HG03342 (cell line): Measurements from ENCODE around the gene PARP4.
"Not testable (repeated sequence)": the region's sequence is repeated elsewhere in the genome, so short reads cannot be mapped to it uniquely, and the experiment has no call there.

Experiments
- ATAC-seq: cut with Tn5 transposase; IDR thresholded peaks from one replicate; pipeline ENCODE4 v1.9.1; 2021; ENCODE audit warnings: mild to moderate bottlenecking, moderate library complexity; ENCODE audit not compliant: unreplicated experiment

Gene PARP4

DNA sequence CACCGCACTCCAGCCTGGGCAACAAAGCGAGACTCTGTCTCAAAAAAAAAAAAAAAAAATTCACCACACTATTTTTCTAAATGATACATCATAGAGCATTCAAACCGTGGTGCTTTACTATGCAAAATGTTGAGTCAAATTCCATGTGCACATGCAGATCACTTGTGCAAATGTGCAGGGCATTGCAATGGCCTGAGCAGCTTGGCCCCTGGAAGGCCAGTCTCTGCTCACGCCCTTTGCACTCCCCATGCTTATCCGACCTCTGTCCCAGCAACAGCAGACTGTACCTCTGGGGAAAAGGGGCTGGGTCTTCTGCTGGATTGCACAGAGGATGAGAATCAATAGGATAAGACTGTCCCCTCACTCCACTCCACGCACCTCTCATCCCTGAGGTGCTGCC lies 58.5 kb downstream of the PARP4 start:
- no peak for ATAC-seq

DNA sequence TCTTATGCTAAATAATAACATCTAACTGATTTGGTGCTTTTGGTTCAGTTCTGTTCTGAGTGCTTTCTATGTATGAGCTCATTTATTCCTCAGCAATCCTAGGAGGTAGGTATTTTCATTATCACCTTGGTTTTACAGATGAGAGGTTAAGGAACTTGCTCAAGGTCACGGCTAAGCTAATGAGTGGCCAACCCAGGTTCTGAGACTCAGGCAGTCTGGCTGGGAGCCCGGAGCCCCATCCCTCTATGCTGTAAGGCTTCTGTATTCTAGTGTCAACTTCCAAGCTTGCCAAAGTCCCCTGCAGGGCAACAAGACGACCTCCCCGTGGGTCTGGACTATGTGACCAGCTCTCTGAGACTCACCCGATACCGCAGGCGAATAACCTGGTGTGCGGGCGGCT lies 60.5 kb downstream of the PARP4 start:
- ATAC-seq: no peak

DNA sequence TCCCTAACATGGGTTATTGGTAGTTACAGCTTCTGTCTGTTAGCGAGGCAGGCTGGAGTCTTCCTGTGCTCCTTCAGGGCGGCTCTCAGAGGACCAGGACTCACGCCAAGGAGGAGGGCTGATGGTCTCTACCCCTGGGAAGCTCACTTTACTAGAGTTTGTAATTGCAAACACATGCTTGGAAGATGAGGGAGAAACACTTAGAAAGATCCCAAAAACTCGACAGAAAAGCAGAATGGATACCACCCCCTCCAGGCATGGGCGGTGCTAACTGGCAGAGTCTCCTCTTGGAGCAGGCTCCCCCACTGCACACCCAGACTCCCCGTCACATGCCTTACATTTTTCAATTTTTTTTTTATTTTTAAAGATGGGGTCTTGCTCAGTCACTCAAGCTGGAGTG lies 62.0 kb downstream of the PARP4 start:
- no peak for ATAC-seq

DNA sequence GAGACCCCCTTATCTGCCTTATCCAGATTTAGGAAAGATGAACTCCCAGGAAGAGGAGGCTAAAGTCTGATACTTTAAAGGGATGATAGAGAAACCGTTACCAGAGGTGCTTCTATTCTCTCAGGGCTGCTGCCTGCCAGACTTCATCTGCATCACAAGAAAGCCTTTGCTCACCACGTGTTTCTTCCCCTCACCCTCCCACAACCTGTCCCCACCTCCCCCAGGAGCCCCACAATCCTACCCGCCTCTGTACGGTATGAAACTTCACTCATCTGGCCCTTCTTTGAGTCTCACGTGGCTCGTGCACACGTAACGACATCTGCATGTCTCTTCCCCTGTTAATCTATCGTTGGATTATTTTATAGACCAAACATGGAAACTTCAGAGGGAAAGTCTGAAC lies 67.7 kb downstream of the PARP4 start:
- not testable (repeated sequence) for ATAC-seq

GRCh38 chr13:24443366-24443765 lies 69.2 kb downstream of the PARP4 start:
- ATAC-seq: no peak

DNA sequence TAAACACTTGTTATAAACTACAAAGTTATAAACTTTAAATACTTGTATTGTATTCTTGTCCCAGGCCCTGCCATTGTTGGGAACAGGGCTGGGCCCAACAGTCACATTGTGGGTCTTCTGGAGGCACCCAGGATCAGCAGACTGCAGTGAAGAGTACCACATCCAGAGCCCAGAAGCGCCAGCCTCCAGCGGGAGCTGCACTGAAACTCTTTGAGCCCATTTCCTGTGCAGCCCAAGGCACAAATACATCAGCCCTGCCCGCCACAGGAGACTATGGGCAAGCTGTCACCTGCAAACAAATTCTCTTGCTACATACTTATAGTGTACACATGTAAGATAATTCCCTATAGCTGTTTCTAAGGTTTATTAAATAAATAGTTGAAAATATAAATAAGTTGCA lies 86.5 kb downstream of the PARP4 start:
- ATAC-seq: not testable (repeated sequence)

GRCh38 chr13:24419668-24420067 lies 92.9 kb downstream of the PARP4 start:
- ATAC-seq: not testable (repeated sequence)

DNA sequence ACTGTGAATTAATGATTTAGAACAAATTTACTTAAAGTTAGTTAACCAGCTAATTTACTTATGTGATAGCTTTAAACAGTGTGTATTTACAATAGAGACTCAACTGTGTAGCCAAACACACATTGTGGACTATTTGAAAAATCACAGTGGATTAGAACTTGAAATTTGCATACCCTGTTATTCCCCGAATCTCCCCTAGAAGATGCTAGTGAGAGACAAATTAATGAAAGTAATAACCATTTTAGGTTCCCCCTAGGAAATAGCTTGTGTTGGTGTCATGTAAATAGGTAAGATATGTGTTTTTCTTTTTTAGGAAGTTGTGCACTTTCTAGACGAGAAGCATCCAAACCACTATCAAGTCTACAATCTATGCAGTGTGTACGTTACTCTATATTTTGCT lies 104.7 kb downstream of the PARP4 start:
- ATAC-seq: no peak

- ATAC-seq: no peak
Measured at GRCh38 chr13:24406524-24406923, 106.1 kb downstream of the PARP4 start.

GRCh38 chr13:24396821-24397220 lies 115.8 kb downstream of the PARP4 start:
- no peak for ATAC-seq

GRCh38 chr13:24392972-24393371 lies 119.6 kb downstream of the PARP4 start:
- no peak for ATAC-seq

DNA sequence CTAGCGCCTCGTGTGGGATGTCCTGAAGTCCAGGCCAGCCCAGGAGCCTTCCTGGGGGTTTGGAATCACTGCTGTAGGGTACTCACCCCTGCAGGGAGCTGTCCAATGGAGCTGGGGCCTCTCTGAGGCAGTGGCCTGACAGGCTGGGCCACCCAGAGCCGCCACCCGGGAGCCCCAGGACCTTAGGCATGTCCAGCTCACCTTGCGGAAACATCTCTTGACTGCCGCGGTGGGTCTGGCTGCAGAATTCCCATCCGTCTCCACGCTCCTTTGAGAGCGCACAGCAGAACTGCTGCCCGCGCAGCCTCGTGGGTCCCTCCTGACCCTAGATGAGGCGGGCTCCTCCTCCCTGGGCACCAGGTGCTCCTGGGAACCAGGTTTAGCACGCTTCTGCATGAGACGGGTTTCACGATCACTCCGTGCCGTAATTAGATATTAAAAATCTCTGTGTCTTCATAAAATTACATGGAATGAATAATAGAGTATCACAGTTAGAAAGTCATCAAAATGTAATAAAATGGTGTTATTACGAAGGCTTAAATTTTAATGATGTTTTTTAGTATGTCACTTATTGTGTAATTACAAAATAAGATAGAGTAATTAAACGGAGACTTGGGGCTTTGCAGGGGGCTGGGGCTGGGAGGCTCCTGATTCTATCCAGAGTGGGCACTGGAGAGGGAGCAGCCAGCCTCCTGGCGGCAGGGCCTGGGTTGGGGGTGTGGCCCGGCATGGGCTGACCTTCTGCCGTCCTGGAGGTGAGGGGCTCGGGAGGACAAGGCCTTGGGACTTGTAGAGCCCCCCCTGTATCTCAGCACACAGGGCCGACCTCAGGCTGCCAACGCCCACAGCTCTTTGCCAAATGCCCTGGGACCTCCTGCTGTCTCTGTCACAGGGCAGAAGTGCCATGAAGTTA lies 120.6 kb downstream of the PARP4 start:
- not testable (repeated sequence) for ATAC-seq

DNA sequence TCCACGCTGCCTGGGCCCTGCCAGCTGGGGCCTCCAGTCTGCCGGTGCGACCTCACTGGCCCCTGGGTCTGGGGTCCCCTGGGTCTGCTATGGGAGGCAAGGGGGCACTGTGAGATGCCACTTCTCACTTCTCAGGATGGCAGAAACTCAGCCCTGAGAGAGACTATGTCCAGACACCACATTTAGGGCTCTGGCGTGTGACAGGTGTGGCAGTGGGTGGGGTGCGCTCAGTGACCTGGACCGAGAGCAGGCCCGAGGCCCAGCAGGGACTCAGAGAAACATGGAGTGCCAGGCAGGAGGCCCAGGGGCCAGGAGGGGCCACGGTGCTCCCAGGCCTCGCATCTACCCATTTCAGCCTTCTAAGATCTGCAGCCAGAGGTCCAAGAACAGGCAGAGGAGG lies 121.8 kb downstream of the PARP4 start:
- ATAC-seq: not testable (repeated sequence)

DNA sequence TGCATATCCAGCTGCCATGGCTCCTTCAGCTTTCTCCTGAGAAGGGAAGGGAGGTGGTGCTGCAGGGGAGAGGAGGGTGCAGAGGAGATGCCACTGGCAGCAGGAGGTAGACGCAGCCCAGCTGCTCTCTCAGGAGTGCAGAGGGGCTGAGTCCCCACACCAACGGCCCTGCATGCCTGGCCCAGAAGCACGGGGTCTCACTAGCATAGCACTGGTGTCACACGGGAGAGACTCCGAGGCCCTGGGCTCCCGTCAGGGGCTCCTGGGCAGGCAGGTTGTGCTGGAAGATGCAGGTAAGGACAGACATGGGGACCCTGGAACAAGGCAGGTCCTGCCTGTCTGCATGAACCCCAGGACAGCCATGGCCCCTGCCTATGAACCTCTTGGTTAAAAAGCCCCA lies 123.1 kb downstream of the PARP4 start:
- ATAC-seq: no peak

DNA sequence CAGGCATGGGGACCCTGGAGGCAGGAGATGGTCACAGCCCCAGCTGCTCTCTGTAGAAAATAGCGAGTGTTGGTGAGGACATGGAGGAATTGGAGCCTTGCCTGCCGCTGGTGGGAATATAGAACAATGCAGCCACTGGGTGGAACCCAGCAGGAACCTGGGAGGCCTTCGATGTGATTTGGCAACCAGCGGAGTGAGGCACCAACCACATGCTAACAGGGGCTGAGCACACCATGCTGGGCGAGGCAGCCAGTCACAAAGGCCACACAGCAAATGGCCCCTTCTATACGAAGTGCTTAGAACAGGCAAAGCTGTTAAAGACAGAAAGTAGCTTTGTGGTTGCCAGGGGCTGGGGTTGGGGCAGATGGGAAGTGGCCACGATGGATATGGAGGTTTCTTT lies 123.8 kb downstream of the PARP4 start:
- not testable (repeated sequence) for ATAC-seq

DNA sequence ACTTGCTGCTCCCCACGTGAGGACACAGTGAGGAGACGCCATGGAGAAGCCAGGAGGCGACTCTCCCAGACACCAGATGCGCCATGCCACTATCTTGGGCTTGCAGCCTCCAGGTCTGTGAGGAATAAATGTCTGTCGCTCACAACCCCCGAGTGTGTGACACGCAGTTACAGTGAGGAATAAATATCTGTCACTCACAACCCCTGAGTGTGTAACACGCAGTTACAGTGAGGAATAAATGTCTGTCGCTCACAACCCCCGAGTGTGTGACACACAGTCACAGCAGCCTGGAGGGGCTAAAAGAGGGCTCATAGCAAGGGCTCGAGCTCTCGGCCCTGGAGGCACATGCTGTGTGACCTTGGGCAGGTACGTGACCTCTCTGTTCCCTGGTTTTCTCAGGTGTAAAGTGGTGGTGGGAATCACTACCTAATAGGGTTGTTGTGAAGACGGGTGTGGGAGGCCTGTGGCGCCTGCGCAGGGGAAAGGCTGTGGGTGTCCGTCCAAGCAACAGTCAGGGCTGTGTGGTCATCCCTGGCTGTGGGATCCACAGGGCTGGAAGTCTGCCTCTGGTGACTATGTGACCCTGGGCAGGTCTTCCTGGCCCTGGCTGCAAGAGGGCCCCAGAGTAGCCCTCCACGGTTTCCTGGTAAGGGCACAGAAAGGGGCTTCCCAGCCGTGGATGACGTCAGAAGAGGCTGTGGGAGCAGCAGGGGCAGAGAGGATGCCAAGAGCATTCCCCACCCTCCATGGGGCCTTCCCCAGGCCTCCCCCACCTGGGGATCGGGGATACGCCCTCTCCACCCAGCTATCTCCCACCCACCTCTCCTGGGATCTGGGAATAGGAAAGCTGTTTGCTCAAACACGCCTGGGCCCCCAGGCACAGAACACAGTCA lies 125.5 kb downstream of the PARP4 start:
- ATAC-seq: no peak

DNA sequence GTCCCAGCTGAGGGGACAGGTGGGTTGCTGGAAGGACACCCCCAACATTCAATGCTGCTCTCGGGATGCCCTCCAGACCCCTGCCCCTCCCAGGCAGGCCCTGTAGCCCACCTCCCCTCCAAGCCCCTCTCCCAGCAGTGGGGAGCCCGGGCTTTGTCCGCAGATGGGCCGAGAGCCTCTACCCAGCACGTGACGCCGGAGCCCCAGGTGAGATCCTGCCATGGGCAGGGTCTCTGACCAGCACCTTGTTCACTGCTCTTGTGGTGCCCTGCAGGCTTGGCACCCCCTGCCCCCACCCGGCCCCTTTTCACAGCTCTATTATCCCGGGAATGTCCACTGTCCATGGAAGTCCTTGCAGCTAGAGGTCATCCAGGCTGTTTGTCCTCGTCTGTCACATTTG lies 126.7 kb downstream of the PARP4 start:
- ATAC-seq: no peak

- not testable (repeated sequence) for ATAC-seq
Measured at GRCh38 chr13:24384946-24385345, 127.6 kb downstream of the PARP4 start.

DNA sequence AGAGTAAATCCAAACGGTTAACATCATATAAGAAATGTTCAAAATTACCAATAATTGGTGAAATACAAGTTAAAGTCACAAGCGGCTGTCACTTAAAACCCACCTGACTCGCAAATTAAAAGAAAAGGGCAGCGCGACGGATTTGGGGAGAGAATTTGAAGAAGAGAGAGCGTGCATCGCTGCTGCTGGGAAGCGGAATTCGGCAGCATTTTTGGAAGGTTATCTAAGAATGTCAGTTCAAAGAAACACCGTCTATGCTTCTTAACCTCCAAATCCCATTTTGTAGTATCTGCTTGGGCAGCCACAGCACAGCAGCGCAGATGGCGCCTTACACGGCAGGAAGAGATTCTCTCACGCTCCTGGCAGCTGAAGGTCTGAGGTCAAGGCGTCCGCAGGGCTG lies 128.5 kb downstream of the PARP4 start:
- not testable (repeated sequence) for ATAC-seq

DNA sequence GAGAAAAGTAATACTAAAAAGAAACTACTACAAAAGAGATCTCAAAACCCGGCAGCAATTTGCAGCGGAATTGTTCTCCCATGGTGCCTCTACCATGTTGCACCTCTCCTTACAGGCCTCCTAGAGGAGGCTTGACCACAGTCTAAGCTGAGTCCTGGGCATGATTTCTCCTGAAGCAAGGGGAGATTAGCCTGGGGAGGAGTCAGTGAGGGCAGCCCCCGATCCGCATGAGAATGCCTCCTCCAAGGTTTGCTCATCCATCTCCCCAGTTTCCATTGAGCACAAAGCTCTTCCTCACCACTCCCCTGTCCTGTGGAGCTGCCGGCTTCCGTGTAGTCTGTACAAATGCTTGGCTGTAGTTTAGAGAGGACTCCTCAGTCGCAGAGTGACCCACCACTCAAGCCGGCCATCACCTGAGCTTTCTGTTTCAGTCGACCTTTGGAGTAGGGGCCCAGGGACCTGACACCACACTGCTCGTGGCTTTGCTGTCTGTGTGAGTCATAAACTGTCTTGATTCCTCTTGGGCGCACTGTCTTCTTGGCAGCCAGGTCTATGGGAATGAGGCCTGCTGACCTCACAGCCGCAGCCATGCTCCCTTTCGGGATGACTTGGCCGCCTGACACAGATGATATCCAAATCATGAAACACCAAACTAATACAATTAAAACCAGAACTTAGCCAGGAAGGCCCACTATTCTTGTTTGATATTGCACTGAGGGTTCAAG lies 130.9 kb downstream of the PARP4 start:
- ATAC-seq: no peak

DNA sequence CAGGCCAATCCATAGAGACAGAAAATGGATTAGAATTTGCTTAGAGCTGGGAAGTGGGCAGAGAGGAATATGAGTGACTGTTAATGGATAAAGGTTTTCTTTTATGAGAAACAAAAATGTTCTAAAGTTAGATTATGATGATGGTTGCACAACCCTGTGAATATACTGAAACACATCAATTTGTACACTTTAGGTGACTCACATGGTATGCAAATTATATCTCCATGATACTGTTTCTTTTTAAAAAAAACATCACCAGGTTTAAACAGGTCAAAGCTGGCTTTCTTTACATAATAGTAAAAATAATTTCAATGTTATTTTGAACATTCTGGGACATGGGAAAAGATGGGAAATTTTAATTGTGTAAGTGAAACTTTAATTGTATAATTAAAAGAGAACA lies 131.7 kb downstream of the PARP4 start:
- not testable (repeated sequence) for ATAC-seq
